HG03280 (cell line): ENCODE data around the gene FGF3.

Experiments used
- ATAC-seq: cut with Tn5 transposase; IDR thresholded peaks from one replicate; pipeline ENCODE4 v1.9.1; 2021; ENCODE audit warnings: mild to moderate bottlenecking, moderate library complexity; ENCODE audit not compliant: unreplicated experiment

The FGF3 gene

DNA sequence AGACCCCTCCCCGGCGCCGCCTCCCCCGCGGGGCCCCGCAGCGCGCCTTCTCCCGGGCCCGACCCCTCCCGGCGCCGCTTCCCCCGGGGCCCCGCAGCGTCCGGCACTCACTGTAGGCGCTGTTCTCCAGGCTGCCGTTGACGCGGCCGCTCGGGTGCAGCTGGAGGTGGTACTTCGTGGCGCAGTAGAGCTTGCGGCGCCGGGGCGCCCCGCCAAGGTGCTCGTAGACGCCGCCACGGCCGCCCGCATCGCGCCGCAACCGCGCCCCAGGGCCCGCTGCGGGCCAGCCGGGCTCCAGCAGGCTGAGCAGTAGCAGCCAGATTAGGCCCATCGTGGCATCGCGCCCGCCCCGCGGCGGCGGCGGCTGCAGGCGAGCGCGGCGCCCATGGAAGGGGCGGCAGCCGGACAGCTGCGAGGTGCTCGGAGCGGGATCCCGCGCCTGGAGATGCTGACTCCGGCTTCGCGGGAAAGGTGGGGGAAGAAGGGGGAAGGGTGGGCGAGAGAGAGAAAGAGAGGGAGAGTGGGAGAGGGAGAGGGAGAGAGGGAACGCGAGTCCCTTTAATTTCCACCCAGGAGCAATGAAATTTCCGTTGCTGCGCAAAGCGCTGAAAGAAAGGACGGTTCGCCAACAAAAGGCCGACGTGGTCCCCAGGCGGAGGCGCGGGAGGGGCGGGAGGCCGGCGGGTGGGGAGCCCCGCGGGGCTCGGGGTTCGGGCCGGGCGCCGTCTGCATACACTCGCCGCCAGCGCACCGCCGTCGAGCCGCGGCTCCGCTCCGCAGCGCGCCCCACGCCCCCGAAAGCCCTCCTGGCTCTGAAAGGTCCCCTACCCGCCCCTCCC, at the start of gene FGF3:
Gene FGF3 (minus strand): TSS at position 814 of the 839 bp plus-strand sequence. CDS start 483 bp downstream, at position 331.
- ATAC-seq: no peak

DNA sequence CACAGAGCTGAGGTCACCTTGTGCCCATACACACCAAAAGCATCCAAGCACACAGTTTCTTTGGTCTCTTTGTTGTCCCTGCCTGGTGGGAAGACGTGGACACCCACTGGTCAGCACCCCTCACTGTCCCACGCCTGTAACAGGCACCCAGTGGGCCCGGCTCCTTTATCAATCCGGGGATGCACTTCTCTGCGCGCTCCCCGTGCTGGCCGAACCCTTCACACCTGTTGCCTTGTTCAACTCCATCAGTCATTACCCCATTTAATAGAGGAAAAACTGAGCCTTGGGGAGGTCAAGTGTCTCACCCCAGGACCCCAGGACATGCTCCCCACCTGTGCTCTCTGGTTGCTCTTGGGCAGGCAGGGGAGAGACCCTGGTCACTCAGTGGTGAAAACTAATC, 49.7 kb upstream of the FGF3 start:
- no peak for ATAC-seq

DNA sequence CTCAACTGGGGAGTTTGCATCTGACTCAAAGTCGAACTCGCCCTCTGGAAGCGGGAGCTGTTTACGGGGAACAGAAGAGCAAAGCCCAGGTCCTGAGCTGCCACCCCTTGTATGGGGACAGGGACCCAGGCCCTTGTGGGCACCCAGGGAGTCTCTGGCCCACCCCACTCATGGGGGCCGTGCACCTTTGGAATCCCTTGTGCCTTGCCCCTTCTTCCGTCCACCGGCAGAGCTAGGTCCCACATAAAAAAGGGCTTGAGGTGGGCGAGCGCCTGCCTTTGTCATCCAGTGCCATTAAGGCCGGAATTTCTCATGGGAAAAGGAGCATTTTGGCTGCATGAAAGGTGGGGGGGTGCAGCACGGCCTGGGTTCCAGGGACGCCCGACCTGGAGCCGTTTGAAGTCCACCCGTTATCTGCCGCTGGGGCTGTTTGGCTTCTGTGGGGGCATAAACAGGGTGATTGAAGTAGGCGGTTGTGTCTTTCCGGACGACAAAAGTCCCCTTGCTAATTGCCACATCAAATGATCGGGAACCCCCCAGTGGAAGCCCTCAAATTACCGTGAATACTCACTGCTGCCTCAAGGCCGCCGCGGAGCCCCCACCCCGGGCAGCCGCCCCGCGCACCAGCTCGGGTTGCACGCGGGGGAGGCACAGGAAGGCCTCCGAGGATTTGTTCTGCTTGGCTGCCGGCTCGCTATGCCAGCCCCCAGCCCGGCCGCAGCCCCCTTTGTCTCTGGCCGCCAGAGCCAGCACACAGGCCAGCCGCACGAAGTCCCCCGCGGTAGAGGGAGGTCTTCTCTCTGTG, 49.0 kb upstream of the FGF3 start:
- no peak for ATAC-seq

DNA sequence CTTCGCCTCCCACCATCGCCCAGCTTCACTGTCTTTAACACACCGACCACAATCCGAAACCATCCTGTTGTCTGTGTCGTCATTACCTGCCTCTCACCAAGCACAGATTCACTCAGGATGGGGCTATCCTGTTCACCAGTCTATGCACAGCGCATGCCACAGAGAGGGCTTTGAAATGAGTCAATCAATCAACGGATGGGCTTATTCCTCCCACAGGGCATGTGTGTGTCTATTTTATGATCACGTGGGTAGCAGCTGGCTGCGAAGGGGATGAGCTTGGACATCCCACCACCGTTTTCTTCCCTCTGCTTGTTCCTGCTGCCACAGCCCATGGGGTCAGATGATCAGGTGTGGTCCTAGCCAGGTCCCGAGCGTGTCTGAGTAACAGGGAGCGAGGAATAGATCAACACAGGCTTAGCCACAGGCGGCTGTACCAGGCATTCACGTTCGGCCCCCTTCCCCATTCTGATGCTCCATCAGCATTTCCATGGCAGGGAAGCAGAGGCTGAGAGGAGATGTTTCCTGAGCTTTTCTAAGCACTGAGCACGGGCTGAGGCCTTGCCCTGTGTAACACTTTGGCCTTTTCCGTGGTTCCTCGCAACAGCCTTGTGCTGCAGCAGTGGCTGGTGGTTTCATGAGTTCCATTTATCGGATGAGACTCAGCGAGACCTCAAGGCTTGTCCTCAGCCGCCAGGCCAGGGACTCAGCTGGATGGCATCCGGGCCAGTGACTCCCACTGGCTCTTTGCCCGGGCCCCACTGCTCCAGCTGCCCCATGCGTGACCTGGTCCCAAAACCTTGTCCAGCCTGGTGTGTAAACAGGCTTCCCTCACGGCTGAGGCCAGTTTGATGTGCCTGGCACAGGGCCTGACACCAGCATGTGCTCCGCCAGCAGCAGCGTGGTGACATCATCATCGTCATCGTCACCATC, 48.1 kb upstream of the FGF3 start:
- ATAC-seq: no peak

DNA sequence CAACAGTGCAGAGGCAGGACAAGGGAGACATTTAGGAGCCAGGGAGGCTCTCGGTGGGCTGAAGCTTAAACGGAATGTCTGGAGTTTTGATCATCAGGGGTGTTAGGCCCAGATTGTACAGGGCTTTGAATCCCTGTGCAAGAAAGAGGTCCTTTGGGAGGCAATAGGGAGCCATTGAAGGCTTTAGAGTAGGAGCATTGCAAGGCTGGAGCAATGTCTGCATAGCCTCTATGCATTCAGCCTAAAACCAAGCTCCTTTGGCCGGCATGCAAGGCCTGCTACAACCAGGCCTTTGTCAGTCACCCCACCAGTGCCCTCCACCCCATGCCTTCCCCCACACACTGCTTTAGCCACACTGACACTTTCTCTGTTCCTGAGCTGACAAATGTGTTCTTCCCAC, 47.4 kb upstream of the FGF3 start:
- ATAC-seq: no peak

DNA sequence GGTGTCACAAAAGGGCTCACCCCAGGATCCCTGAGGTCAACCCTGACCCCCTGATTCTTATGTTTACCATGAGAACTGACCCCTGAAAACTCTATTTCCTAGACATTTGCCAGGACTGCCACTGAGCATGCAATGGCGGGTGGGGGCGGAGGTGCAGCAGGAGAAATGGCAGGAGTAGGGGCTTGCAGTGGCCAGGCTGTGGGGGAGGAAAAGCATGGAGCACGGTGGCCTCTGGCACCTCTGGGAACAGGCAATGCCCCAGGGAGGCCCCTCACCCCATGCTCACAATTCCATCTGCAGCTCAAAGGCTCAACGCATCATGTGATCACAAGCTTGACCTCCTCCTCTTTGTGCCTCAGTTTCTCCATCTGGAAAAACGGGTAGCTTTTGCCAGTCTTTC, 46.5 kb upstream of the FGF3 start:
- ATAC-seq: no peak

DNA sequence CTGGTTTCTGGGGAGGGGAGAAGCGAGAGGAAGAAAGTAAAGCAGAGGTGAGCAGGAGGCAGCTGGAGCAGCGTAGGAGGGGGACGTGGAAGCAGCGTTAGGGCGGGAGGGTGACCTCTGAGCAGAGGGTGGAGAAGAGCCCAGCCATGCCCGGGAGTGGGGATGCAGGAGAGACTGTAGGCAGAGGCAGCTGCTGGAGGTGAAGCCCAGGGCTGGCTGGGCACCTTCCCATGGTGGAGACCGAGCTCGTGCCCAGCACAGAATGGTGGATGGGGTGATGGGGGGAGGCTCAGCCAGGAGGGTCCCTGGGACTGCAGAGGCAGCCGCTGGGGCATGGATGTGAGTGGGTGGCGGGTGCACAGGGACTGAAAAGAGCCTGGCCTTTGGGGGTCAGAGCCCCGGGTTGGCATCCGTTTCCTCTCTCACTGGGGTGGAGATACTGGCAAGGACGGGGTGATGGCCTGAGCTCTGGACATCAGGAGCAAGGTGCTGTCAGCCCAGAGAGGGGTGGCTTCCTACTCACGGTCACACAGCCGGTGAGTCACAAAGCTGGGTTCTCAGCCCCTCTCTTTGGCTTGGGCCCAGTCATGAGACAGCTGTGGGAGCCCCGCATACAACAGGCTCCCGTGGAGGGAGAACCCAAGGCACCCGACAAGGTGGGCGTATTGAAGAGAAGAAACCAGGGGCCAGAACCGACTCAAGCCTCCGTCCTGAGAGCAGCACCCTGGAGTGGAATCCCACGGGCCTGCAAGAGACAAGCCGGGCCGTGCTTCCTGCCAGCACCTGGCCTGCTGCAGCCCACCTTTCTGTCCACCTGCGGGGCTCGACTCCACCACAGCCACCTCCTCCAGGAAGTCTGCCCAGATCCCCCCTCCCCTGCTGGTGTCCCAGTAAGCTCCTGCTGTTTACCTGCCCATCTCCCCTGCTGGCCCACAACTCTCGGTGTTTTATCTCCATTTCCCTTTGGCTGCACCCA, 45.8 kb upstream of the FGF3 start:
- ATAC-seq: no peak

DNA sequence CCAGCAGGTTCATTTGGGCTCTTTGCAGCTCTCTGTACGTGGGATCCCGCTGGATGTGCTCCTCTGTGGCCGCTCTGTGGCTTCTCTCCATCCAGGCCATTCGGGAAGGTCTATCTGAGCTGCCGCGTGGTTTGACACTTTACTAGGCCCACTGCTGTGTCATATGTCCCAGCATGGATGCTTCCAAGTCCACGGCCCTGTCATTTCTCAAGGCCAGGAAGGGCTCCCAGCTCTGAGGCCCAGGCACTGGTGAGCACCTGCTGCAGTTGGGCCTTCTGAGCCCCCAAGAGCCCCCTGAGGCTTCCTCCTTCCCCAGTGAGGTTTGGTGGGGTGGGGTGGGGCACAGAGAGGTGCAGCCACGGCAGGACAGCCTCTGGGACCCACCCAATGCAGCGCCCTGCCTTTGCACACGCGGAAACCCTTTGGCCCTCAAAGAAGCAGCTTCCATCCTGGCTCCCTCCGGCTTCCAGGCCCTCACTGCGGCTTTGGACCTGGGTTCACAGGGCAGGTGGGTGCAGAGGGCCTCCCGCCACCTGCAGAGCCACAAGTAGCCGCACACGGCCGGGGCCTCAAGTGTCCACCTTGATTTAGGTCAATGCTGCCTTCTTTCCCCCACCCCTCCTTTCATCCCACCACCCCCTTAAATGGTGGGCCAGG, 44.5 kb upstream of the FGF3 start:
- ATAC-seq: no peak

DNA sequence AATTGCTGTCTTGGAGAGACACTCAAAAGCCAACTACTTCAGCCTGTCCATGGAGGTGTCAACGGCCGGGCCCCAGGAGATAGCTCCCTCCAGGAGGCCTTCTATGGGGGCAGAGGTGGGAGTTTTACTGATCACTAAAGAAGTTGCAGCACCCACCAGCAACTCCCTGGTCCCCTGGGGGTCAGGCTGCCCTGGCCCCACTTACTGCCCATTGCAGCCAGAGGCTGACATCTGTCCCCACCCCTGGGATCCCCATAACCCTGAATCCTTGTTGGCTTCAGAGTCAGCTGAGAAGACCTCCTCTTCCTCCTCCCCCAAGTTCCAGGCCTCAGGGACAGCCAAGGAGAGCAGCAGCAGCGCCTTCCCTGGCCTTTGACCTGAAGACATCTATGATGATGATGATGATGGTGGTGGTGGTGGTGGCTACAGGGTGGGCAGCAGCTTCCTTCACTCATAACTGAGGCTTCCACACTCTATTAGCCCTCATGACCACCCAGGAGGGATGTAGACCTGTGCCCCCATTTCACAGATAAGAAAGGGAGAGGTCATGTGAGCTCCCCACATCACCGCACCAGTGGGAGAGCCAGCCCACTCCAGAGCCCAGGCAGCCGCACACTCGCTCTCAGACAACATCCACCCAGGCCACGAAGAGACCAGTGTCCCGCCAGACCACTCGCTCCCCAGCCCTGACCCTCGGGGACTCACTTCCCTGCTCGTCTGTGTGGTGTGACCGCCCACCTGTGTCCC, 43.8 kb upstream of the FGF3 start:
- ATAC-seq: no peak

DNA sequence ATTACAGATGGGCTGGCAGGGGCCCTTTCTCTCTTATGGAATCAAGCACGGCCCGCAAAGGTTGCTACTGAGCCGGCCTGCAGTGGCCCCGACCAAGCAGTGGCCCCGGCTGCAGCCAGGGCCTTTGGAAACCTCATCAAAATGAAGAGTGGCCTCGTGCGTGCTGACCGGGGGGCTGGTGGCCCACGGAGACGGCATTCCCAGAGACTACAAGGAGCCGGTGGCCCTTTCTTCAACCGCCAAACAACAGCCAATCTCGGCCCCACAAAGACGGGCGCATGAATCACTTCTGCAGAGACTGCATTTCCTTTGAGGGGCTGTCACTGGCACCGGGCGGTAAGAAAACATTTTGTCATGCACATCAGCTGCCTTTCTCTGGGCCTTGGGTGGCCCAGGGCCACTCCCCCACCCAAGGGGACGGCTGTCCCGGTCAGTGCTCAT, 43.1 kb upstream of the FGF3 start:
- ATAC-seq: no peak

DNA sequence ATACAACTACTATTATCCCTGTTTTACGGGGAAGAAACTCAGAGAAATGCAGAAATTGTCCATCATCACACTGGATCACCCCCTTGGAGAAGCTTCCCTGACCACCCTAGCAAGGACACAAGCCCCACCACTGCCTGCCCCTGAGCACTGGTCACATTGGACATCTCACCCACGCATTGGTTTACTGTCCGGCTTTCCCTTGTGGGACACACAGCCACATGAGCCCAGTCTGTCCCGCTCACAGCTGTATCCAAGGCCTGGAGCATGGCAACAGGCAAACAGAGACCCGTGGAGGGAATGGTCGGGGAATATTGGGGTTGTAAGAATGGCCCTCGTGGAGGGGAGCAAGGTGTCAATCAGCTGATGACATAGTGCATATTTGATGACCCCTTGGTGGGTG, 42.7 kb upstream of the FGF3 start:
- ATAC-seq: no peak

DNA sequence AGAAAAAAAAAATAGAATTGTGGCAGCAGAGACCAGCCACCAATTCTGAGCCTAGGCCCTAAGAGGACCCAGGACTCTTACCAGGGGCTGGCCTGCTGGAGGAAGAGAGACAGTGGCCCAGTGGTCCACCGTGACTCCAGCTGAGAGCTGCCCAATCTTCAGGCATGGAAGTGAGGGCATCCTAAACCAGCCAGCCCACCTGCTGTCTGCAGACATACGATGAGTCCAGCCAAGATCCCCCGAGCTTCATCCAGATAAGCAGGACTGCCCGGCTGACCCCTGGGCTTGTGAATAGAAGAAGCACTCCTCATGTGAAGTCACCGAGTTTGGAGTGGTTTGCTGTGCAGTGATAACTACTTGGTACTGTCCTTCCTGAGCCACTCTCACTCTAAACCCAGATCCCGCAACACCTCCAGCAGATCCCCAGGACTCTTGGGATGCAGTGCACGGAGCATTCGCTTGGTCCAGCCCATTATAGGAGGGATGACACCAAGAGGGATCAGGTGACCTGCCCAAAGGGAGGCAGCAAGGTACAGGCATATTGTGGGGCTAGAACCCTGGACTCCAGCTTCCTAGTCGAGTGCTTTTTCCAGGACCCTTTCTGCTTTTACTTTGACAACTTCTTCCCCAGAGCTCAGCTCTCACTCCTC, 41.7 kb upstream of the FGF3 start:
- no peak for ATAC-seq

DNA sequence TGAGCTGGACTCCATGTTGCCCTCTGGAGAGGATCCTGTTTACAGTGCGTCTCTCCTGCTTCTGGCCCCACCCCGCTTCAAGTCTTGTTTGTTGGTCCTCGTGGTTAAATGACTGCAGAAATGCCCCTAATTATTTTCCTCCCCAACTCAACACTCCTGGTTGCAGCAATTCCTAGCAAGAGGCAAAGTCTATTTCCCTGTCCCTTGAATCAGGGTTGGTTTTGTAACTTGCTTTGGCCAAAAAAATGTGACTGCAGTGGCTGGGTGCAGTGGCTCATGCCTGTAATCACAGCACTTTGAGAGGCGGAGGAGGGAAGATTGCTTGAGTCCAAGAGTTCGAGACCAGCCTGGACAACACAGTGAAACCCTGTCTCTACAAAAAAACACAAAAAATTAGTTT, 41.0 kb upstream of the FGF3 start:
- ATAC-seq: no peak

DNA sequence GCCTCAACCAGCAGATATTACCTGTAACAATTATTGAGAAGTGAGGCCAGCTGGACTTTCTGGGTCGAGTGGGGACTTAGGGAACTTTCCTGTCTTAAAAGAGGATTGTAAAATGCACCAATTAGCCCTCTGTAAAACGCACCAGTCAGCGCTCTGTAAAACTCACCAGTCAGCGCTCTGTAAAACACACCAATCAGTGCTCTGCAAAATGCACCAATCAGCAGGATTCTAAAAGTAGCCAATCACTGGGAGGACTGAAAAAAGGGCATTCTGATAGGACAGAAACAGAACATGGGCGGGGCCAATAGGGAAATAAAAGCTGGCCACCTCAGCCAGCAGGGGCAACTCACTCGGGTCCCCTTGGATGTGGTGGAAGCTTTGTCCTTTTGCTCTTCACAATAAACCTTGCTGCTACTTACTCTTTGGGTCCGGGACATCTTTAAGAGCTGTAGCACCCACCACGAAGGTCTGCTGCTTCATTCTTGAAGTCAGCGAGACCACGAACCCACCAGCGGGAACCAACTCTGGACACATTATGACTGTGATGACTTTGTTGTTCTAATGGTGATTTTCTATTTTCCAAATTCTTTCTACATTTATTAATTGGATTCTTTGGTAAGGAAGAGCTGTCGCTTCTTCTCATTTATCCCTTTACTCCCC, 40.2 kb upstream of the FGF3 start:
- ATAC-seq: no peak

DNA sequence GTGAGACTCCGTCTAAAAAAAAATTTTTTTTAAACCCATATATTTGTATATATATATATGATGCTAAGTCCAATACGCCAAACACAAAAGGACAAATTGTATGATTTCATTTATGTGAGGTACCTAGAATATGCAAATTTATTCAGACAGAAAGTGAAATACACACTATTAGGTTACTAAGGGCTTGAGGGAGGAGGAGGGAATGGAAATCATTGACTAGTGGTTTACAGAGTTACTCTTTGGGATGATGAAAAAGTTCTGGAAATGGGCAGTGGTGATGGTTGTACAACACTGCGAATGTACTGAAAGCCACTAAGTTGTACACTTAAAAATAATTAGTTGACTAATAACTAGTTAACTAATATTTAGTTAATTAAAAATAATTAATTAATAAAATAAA, 36.2 kb upstream of the FGF3 start:
- ATAC-seq: no peak

DNA sequence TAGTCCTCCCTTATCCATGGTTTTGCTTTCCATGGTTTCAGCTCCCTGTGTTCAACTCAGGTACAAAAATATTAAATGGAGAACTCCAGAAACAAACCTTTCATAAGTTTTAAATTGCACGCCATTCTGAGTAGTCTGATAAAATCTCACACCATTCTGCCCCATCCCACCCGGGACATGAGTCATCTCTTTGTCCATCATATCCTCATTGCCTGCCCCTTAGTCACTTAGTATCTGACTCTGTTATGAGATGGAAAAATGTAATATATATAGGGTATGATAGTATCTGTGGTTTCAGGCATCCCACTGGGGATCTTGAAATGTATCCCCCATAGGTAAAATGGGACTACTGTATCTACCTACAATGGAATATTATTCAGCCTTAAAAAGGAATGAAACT, 35.5 kb upstream of the FGF3 start:
- ATAC-seq: no peak

DNA sequence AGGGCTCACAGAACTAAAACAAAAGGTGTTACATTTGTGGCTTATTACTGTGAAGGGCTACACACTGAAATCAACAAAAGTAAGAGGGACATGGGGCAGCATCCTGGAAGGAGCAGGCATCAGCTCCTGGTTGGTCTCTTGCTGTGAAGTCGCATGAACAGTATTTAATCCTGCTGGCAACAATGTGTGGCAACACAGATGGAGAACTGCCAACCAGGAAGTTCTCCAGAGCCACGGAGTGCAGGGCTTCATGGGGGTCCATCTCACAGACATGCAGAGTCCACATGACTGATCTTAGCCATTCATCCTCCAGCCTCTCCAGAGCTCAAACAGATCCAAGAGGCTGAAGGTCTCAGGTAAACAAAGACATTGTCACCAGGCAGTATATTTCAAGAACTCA, 32.8 kb upstream of the FGF3 start:
- no peak for ATAC-seq

DNA sequence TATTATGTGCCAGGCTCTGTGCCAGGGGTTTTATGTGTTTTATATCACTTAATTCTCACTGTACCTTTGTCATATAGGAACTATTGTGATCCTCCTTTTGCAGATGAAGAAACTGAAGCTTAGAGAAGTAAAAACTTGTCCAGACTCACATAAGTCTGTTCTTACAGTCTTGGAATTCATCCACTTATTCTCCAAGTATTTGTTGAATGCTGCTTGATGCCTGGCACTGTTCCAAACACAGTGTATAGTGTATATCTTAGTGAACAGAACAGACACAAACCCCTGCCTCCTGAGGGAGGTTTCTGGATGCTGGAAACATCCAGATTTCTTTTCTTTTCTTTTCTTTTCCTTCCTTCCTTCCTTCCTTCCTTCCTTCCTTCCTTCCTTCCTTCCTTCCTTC, 29.0 kb upstream of the FGF3 start:
- ATAC-seq: no peak
